ENCODE measurements around the gene SYVN1.

SYVN1 gene

GRCh38 chr11:65160643-65161042 is 26.3 kb upstream of the SYVN1 start:
- TF ChIP-seq CTCF (IDR thresholded peaks at IDR 0.05; ENCODE audit: insufficient read depth, missing control alignments), result no peak
- FAIRE-seq, result no peak
- no peak for DNase-seq (ENCODE audit: insufficient read length, low spot score)

GRCh38 chr11:65159012-65159411 is 24.7 kb upstream of the SYVN1 start:
- no peak for DNase-seq (ENCODE audit: insufficient read length, low spot score)
- FAIRE-seq, result no peak

GRCh38 chr11:65157336-65157735 is 23.0 kb upstream of the SYVN1 start:
- FAIRE-seq (no peak), DNase-seq (ENCODE audit: insufficient read length, low spot score) (no peak)
- no peak for TF ChIP-seq CTCF (IDR thresholded peaks at IDR 0.05; ENCODE audit: insufficient read depth, missing control alignments)

More at GRCh38 chr11:65159012-65159411, 24.7 kb upstream of the SYVN1 start:
- TF ChIP-seq CTCF (IDR thresholded peaks at IDR 0.05; ENCODE audit: insufficient read depth, missing control alignments), result no peak

- DNase-seq (ENCODE audit: insufficient read length, low spot score) (no peak), FAIRE-seq (no peak)
- no peak for TF ChIP-seq CTCF (IDR thresholded peaks at IDR 0.05; ENCODE audit: insufficient read depth, missing control alignments)
Observed at GRCh38 chr11:65156926-65157325, 22.6 kb upstream of the SYVN1 start.

- DNase-seq (ENCODE audit: insufficient read length, low spot score) (no peak), FAIRE-seq (no peak)
- TF ChIP-seq CTCF (IDR thresholded peaks at IDR 0.05; ENCODE audit: insufficient read depth, missing control alignments), result no peak
Observed at GRCh38 chr11:65156256-65156655, 21.9 kb upstream of the SYVN1 start.

- no peak for DNase-seq (ENCODE audit: insufficient read length, low spot score)
- TF ChIP-seq CTCF (IDR thresholded peaks at IDR 0.05; ENCODE audit: insufficient read depth, missing control alignments), result no peak
- no peak for FAIRE-seq
Observed at GRCh38 chr11:65152122-65152521, 17.8 kb upstream of the SYVN1 start.

GRCh38 chr11:65151331-65151899 is 17.1 kb upstream of the SYVN1 start:
- TF ChIP-seq CTCF (IDR thresholded peaks at IDR 0.05; ENCODE audit: insufficient read depth, missing control alignments), result no peak
- FAIRE-seq (no peak), DNase-seq (ENCODE audit: insufficient read length, low spot score) (no peak)
